Endothelial cell of umbilical vein (primary cell): ENCODE results near the gene TH. TPM values are rescaled to one million over a fixed set of nuclear protein-coding genes. Genes with fewer than 3 reads are reported as not detected.
A peak's percentile ranks its signal among the peaks of the same experiment; 100 is the strongest.

ENCODE experiments used
- BruUV-seq: library from RNA; stranded (reverse); fragments of 400-500 nt; replicated peaks from 2 replicates; lab custom pipeline; 2021; lab: Mats Ljungman, UMichigan
- CTCF ChIA-PET: fragments of 300-600, 350-600 bp; sonication (Branson Sonifier 250); formaldehyde crosslinking; loops from one replicate; lab custom pipeline; 2021; ENCODE audit warnings: antibody characterized with exemption, inconsistent platforms; lab: Charles Lee
- POLR2A ChIA-PET: fragments of 300-600, 350-600 bp; sonication (Branson Sonifier 250); formaldehyde crosslinking; loops from one replicate; lab custom pipeline; 2021; ENCODE audit warnings: antibody characterized with exemption, inconsistent platforms; lab: Charles Lee
- DNase-seq: peaks from one replicate; pipeline ENCODE4 v3.0.0-alpha.2; 2011; ENCODE audit warnings: low read depth, low spot score
- FAIRE-seq: peaks from 2 replicates; lab custom pipeline; 2011; peaks lifted over from hg19 to GRCh38; lab: Jason Lieb, UNC
- H2AFZ ChIP-seq: 2 replicates; pipeline ENCODE4 v1.6.0; 2012; ENCODE audit warnings: low read depth, low read length, control low read depth, inconsistent platforms
- H3K27ac ChIP-seq: 2 replicates; pipeline ENCODE4 v1.5.1; 2011; ENCODE audit warnings: low read depth, mild to moderate bottlenecking, control low read depth, low read length, moderate library complexity; ENCODE audit not compliant: insufficient read depth
- H3K27me3 ChIP-seq, 2 experiments: 2 replicates each; pipeline versions ENCODE4 v1.6.0 to v1.6.1; 2011; ENCODE audit warnings: low read length in 2 of 2, mixed read lengths in 1 of 2; ENCODE audit not compliant: control insufficient read depth in 2 of 2, insufficient read depth in 2 of 2
- H3K36me3 ChIP-seq, 2 experiments: 2 replicates in 1 of 2; 3 replicates in 1 of 2; pipeline ENCODE4 v1.5.1; 2011; ENCODE audit warnings: low read length in 2 of 2, mild to moderate bottlenecking in 1 of 2, moderate library complexity in 1 of 2; ENCODE audit not compliant: control insufficient read depth in 2 of 2, insufficient read depth in 2 of 2; ENCODE audit errors: extremely low read depth in 1 of 2
- H3K4me1 ChIP-seq: 3 replicates; pipeline ENCODE4 v1.5.1; 2011; ENCODE audit warnings: mild to moderate bottlenecking, low read length; ENCODE audit not compliant: control insufficient read depth, insufficient read depth; ENCODE audit errors: extremely low read depth
- H3K4me2 ChIP-seq: 2 replicates; pipeline ENCODE4 v1.6.1; 2011; ENCODE audit warnings: low read length, control low read depth, mixed read lengths; ENCODE audit not compliant: insufficient read depth
- H3K4me3 ChIP-seq, 3 experiments: fragments of 200-600 bp in 1 of 3; sonication (generic), shearing (Covaris generic) in 1 of 3; replicated peaks in 1 of 3; 2 replicates each; pipeline ENCODE4 v1.5.1; 2011 to 2016; ENCODE audit warnings: control low read depth in 3 of 3, low read length in 3 of 3, mild to moderate bottlenecking in 2 of 3, inconsistent platforms in 1 of 3, low read depth in 1 of 3, moderate library complexity in 1 of 3; ENCODE audit not compliant: insufficient read depth in 1 of 3
- H3K79me2 ChIP-seq: 2 replicates; pipeline ENCODE4 v1.6.0; 2012; ENCODE audit warnings: low read length, inconsistent platforms; ENCODE audit not compliant: control insufficient read depth, insufficient read depth
- H3K9ac ChIP-seq: replicated peaks from 2 replicates; pipeline ENCODE3; 2011; ENCODE audit warnings: low read length, control low read depth; ENCODE audit not compliant: insufficient read depth; ENCODE audit errors: extremely low read depth
- H3K9me1 ChIP-seq: replicated peaks from 3 replicates; pipeline ENCODE4 v1.6.0; 2011; ENCODE audit warnings: mild to moderate bottlenecking, low read length; ENCODE audit not compliant: control insufficient read depth, insufficient read depth; ENCODE audit errors: extremely low read depth
- H3K9me3 ChIP-seq: replicated peaks from 2 replicates; pipeline ENCODE4 v1.5.1; 2012; ENCODE audit warnings: low read length, inconsistent platforms; ENCODE audit not compliant: control insufficient read depth, insufficient read depth
- H4K20me1 ChIP-seq: replicated peaks from 2 replicates; pipeline ENCODE3; 2011; ENCODE audit warnings: mild to moderate bottlenecking, low read length; ENCODE audit not compliant: control insufficient read depth, insufficient read depth; ENCODE audit errors: extremely low read depth
- CTCF ChIP-seq, 2 donors: IDR thresholded peaks; 1 replicate in 1 of 2; 2 replicates in 1 of 2; pipeline ENCODE4 v1.5.1; 2011; ENCODE audit warnings: low read length in 2 of 2, mild to moderate bottlenecking in 2 of 2, moderate library complexity in 2 of 2, control low read depth in 1 of 2, inconsistent platforms in 1 of 2, low read depth in 1 of 2; ENCODE audit not compliant: insufficient read depth in 1 of 2; ENCODE audit errors: extremely low read depth in 1 of 2
- FOS ChIP-seq: IDR thresholded peaks from 2 replicates; pipeline ENCODE4 v1.6.1; 2011; ENCODE audit warnings: mild to moderate bottlenecking, low read length, moderate library complexity, borderline replicate concordance; ENCODE audit not compliant: insufficient read depth
- GATA2 ChIP-seq: IDR thresholded peaks from 2 replicates; pipeline ENCODE4 v1.7.0; 2011; ENCODE audit warnings: low read depth, mild to moderate bottlenecking, moderate library complexity, mixed read lengths, low read length; ENCODE audit not compliant: insufficient read length, insufficient read depth
- JUN ChIP-seq: IDR thresholded peaks from 2 replicates; pipeline ENCODE4 v1.6.1; 2011; ENCODE audit warnings: borderline replicate concordance, low read depth; ENCODE audit not compliant: insufficient read length, insufficient read depth
- MYC ChIP-seq: IDR thresholded peaks from one replicate; pipeline ENCODE4 v1.6.1; 2011; ENCODE audit warnings: mild to moderate bottlenecking, low read depth, low read length
- POLR2A ChIP-seq: IDR thresholded peaks from 2 replicates; pipeline ENCODE4 v1.6.1; 2012; ENCODE audit warnings: low read depth, mild to moderate bottlenecking, control low read depth, low read length
- POLR2AphosphoS5 ChIP-seq: IDR thresholded peaks from 2 replicates; pipeline ENCODE4 v1.6.1; 2012; ENCODE audit warnings: low read depth, mild to moderate bottlenecking, control low read depth, low read length, moderate library complexity; ENCODE audit not compliant: insufficient read depth
- dilution Hi-C: fragments of 300-500 bp; cut with MboI; formaldehyde crosslinking; loops from one replicate; pipeline ENCODE4 v1.15.0; 2019; ENCODE audit warnings: low sequenced_read_pairs; ENCODE audit not compliant: extremely low pct_ligation_motif_present
- intact Hi-C: fragments of 100-400 bp; cut with micrococcal nuclease; formaldehyde crosslinking; loops from one replicate; pipeline ENCODE4 v1.10.0; 2022
- polyA plus RNA-seq, 4 experiments: library from polyadenylated mRNA; depleted of rRNA in 3 of 4; stranded (reverse) in 3 of 4; unstranded in 1 of 4; fragments of >200 nt; gene quantifications; 2 replicates each; pipeline versions ENCODE4 v1.2.1 to v1.2.3, GENCODE V29; 2011 to 2012; ENCODE audit warnings: missing spikeins in 1 of 4
- total RNA-seq: library from RNA; stranded (reverse); gene quantifications from 2 replicates; pipeline ENCODE4 v1.2.3, GENCODE V29; 2021

TH gene
- total and polyA plus RNA-seq, 2 donors (not counting 3 experiments of a cell fraction or from before 2014, with no cell fraction given), result not detected

GRCh38 chr11:2173150-2173693 is 1.6 kb upstream of the TH start:
- no peak overlapping the region for H3K4me3 ChIP-seq
- TF ChIP-seq JUN (no peak), GATA2 (no peak), POLR2AphosphoS5 (no peak), CTCF (IDR thresholded peaks at IDR 0.05; ENCODE audit: extremely low read depth in 1 of 2, insufficient read depth in 1 of 2, low read depth in 1 of 2, low read length in 2 of 2) (peak in 1 of 2 donors; percentile 48), FOS (no peak), MYC (no peak), POLR2A (no peak)
- peak; percentile 24 for FAIRE-seq
- no peaks in the 10 kb centered on the region for H3K9me3 ChIP-seq
- ChIA-PET POLR2A (no interaction called here), CTCF (interaction anchor here (1.0 kb wide), 1 partner anchor 13 kb away, joined by 3 read pairs; no protein-coding TSS in a partner anchor)
- DNase-seq, result no peak
- H3K9ac ChIP-seq, result no peak overlapping the region
- H3K27ac ChIP-seq, result no peak overlapping the region
- H3K4me1 ChIP-seq, result no peaks in the 10 kb centered on the region
- H4K20me1 ChIP-seq, result no peaks in the 10 kb centered on the region
- no peak overlapping the region for H2AFZ ChIP-seq
- H3K27me3 ChIP-seq, result no peaks in the 10 kb centered on the region
- no peaks in the 10 kb centered on the region for H3K79me2 ChIP-seq
- H3K4me2 ChIP-seq, result no peak overlapping the region
- H3K9me1 ChIP-seq, result no peaks in the 10 kb centered on the region
- intact Hi-C loops (no loop called here), dilution Hi-C loops (no loop called here)
- H3K36me3 ChIP-seq, result no peaks in the 10 kb centered on the region
- no TSS peak for BruUV-seq
